Right lobe of liver (tissue), 4 donors: ENCODE measurements around the gene LYZ.

ENCODE experiments used
- POLR2A ChIP-seq: fragments of 450-650 bp; IDR thresholded peaks from one replicate; pipeline ENCODE4 v1.6.1; 2017; ENCODE audit warnings: antibody characterized with exemption, mild to moderate bottlenecking
- TF ChIP-seq, protein P1 (sequence below), 4 donors: fragments of 200-600 bp in 3 of 4; fragments of 450-650 bp in 1 of 4; IDR thresholded peaks; one replicate each; pipeline versions ENCODE4 v1.5.1 to v1.8.0; 2016 to 2022; ENCODE audit warnings: antibody characterized with exemption in 4 of 4, mild to moderate bottlenecking in 2 of 4
- donor health status: DM: no; HTN: no; CAD: no.
- donor health status: DM: no; HTN: no; CAD: no.
- donor health status: DM: no; HTN: yes; CAD: no.

- TF ChIP-seq POLR2A = no peak
- TF ChIP-seq, protein P1, sequence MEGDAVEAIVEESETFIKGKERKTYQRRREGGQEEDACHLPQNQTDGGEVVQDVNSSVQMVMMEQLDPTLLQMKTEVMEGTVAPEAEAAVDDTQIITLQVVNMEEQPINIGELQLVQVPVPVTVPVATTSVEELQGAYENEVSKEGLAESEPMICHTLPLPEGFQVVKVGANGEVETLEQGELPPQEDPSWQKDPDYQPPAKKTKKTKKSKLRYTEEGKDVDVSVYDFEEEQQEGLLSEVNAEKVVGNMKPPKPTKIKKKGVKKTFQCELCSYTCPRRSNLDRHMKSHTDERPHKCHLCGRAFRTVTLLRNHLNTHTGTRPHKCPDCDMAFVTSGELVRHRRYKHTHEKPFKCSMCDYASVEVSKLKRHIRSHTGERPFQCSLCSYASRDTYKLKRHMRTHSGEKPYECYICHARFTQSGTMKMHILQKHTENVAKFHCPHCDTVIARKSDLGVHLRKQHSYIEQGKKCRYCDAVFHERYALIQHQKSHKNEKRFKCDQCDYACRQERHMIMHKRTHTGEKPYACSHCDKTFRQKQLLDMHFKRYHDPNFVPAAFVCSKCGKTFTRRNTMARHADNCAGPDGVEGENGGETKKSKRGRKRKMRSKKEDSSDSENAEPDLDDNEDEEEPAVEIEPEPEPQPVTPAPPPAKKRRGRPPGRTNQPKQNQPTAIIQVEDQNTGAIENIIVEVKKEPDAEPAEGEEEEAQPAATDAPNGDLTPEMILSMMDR (IDR thresholded peaks at IDR 0.05) = no peak
These were observed 9.2 kb upstream of the LYZ start for GRCh38 chr12:69338936-69339335.
